ENCODE results near the gene OR1B1. TPM values are rescaled to one million over a fixed set of nuclear protein-coding genes. Genes with fewer than 3 reads are reported as not detected.
"Not testable (repeated sequence)": the region's sequence is repeated elsewhere in the genome, so short reads cannot be mapped to it uniquely, and the experiment has no call there.

Gene OR1B1
- not detected in 2 replicates for total RNA-seq (2014; rRNA removed; shearing (Covaris generic))

DNA sequence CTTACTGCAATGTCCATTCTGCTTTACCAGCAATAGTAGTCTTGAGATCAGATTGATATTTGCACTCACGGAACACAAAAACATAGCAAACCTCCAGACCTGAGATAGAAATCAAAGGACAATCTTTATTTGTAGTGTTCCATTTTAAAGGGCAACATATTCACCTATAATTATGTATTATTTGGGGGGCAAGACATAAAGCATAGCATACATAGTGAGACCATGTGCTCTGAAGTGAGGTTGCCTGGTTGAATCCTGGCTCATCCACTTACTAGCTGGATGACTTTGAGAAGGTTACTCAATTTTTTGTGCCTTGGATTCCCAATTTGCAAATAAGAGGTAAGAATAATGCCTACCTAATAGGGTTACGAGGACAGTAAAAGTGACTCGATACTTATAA lies at the start of gene OR1B1:
Gene OR1B1 (minus strand): TSS at position 101 of the 400 bp plus-strand sequence.
- no peak for DNase-seq (ENCODE audit: low read depth)

DNA sequence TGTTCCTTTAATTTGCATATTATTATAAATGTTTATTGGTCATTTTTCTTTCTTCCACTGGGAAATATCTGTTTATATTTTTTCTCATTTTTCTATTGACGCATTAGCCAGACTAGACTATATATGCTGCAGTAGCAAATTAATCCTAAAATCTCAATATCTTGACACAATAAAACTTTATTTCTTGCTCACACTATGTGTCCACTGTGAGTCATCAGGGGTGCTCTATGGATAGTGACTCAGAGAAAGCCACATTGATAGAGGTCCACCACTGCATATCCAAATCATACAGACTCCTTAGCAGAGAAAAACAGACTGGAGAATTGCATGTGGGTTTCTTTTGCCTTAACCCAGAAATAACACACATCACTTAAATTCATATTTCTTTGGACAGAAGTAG lies 38.3 kb upstream of the OR1B1 start:
- peak; percentile 7 for DNase-seq (ENCODE audit: low read depth)

- DNase-seq (ENCODE audit: low read depth): no peak
These were observed 27.4 kb upstream of the OR1B1 start for GRCh38 chr9:122684851-122685250.

DNA sequence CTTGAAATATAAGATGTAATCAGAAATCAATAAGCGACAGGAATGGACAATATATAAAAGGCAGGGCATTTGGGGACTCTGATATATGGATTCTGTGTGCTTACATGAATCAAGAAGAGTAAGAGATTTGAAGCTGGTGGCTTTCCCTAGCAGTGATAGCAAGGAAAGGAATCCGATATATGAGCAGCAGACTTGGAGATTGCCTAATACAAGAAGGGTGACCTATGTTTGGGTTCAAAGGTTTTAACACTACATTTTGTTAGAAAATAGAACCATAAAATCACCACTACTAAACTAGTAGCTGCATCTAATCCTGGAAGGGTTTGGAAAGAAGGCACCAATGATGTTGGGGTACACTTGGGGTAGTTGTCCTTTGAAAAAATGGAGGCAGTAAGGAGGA lies 15.1 kb upstream of the OR1B1 start:
- DNase-seq (ENCODE audit: low read depth): no peak

- DNase-seq (ENCODE audit: low read depth): no peak
These were observed 4.0 kb upstream of the OR1B1 start, which contains the start of gene OR1L1 for GRCh38 chr9:122661416-122661815. Gene OR1L1 (plus strand): TSS chr9:122661716. CDS start chr9:122661716, 0 bp downstream.

DNA sequence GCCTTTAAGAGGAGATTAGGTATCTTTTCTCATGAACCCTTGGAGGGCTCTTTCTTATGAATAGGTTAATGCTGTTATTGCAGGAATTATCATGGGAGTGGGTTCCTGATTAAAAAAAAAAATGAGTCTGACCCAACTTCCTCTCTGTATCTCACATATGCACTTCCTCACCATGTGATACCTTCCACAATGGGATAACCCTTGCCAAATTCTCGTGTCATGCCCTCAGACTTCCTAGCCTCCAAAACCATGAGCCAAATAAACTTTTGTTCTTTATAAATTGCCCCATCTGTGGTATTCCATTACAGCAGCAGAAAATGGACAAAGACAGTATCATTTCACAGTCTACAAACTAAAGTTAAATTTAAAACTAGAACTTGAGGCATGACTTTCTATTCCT lies 1.0 kb downstream of the OR1B1 start:
- no peak for DNase-seq (ENCODE audit: low read depth)

DNA sequence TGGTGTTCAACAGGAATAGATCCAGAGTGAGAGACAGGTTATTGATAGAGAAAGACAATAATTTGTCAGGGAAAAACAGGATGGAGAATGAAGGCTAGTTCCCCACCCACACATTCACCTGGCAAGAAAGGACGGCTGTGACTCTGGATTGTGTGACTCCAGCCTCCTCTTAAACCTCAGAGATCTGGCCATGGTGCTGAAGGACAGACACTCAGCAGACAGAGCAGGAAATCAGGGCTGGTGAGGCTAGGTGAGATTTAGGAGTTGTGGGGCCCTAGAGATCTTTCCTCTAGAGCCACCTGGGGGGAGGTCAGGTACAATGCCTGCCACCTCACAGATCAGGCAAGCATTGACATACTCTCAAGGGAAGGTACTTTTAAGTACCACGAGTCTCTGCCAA lies 15.2 kb downstream of the OR1B1 start:
- peak; percentile 10 for DNase-seq (ENCODE audit: low read depth)

GRCh38 chr9:122619996-122620395 lies 37.4 kb downstream of the OR1B1 start:
- DNase-seq (ENCODE audit: low read depth): no peak

GRCh38 chr9:122614362-122614761 lies 43.1 kb downstream of the OR1B1 start, which contains the start of gene OR1Q1:
Gene OR1Q1 (plus strand): TSS chr9:122614738. CDS start chr9:122614738, 0 bp downstream.
- no peak for DNase-seq (ENCODE audit: low read depth)

DNA sequence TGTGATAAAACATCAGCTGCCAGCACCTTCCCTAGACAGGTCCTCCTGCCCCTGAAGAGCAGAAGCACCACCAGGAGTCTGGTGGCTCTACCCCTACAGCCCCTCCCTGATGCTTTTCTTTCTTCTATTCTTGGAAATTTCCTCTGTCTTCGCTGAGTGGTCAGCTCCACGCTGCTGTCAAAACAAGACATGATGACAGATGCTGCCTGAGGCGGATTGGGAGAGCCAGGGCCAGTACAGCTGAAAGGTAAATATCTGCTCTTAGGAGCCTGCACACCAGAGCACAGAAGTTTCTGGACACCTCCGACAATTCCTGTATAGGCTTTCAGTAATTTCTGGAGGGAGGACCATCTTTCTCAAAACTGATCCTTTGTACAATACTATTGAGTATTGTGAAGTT lies 47.6 kb downstream of the OR1B1 start:
- DNase-seq (ENCODE audit: low read depth): peak; percentile 15

- no peak for DNase-seq (ENCODE audit: low read depth)
These were observed 50.8 kb downstream of the OR1B1 start for GRCh38 chr9:122606587-122606986.

GRCh38 chr9:122605691-122606090 lies 51.7 kb downstream of the OR1B1 start:
- no peak for DNase-seq (ENCODE audit: low read depth)

GRCh38 chr9:122583284-122583683 lies 74.1 kb downstream of the OR1B1 start, which contains the start of gene OR1L8:
Gene OR1L8 (minus strand): TSS chr9:122583384. CDS start chr9:122568477, 14,907 bp downstream.
- DNase-seq (ENCODE audit: low read depth): not testable (repeated sequence)

GRCh38 chr9:122580360-122580759 lies 77.1 kb downstream of the OR1B1 start:
- DNase-seq (ENCODE audit: low read depth): peak; percentile 72

- DNase-seq (ENCODE audit: low read depth): no peak
These were observed 77.6 kb downstream of the OR1B1 start for GRCh38 chr9:122579874-122580273.

Other genes with a start within 250 kb of the OR1B1 start
- gene OR1J1, start 179.7 kb downstream of the OR1B1 start, total RNA-seq (2014; rRNA removed; shearing (Covaris generic)): not detected in 2 replicates
- not detected in 2 replicates for gene OR1J2, start 146.8 kb downstream of the OR1B1 start, total RNA-seq (2014; rRNA removed; shearing (Covaris generic))
- gene OR1J4, start 138.5 kb downstream of the OR1B1 start, total RNA-seq (2014; rRNA removed; shearing (Covaris generic)): 0.10 TPM in 1 of 2 replicates, not detected in the other
- not detected in 2 replicates for gene OR1N1, start 130.3 kb downstream of the OR1B1 start, total RNA-seq (2014; rRNA removed; shearing (Covaris generic))
- gene OR1N2, start 104.5 kb downstream of the OR1B1 start, total RNA-seq (2014; rRNA removed; shearing (Covaris generic)): not detected in 2 replicates
- 0.25 TPM in 1 of 2 replicates, not detected in the other for gene OR1L8, start 74.2 kb downstream of the OR1B1 start, total RNA-seq (2014; rRNA removed; shearing (Covaris generic))
- gene OR1Q1, start 42.9 kb downstream of the OR1B1 start, total RNA-seq (2014; rRNA removed; shearing (Covaris generic)): not detected in 2 replicates
- gene OR1L1, start 4.1 kb upstream of the OR1B1 start, total RNA-seq (2014; rRNA removed; shearing (Covaris generic)): not detected in 2 replicates
- gene OR1L3, start 17.5 kb upstream of the OR1B1 start, total RNA-seq (2014; rRNA removed; shearing (Covaris generic)): not detected in 2 replicates
- not detected in 2 replicates for gene OR1L4, start 66.4 kb upstream of the OR1B1 start, total RNA-seq (2014; rRNA removed; shearing (Covaris generic))
- gene OR1L6, start 84.7 kb upstream of the OR1B1 start, total RNA-seq (2014; rRNA removed; shearing (Covaris generic)): not detected in 2 replicates
- not detected in 2 replicates for gene OR5C1, start 131.3 kb upstream of the OR1B1 start, total RNA-seq (2014; rRNA removed; shearing (Covaris generic))
- gene OR1K1, start 142.5 kb upstream of the OR1B1 start, total RNA-seq (2014; rRNA removed; shearing (Covaris generic)): not detected in 2 replicates
- gene PDCL, start 171.0 kb upstream of the OR1B1 start, total RNA-seq (2014; rRNA removed; shearing (Covaris generic)): 33.3 and 47.0 TPM in 2 replicates
- gene RC3H2, start 247.7 kb upstream of the OR1B1 start, total RNA-seq (2014; rRNA removed; shearing (Covaris generic)): 40.1 and 52.7 TPM in 2 replicates